Gastroesophageal sphincter (tissue), 3 donors: Measurements from ENCODE around the gene OSBPL1A.

Experiments
- POLR2AphosphoS5 ChIP-seq: sonication (generic); formaldehyde crosslinking; IDR thresholded peaks from one replicate; pipeline ENCODE4 v1.6.1; 2017; ENCODE audit warnings: antibody characterized with exemption
- TF ChIP-seq, protein P1 (sequence below), 4 experiments: fragments of 200-600 bp in 2 of 4; fragments of 450-650 bp in 2 of 4; sonication (generic) in 1 of 4; IDR thresholded peaks; one replicate each; pipeline ENCODE4 v1.5.1; 2017 to 2019; ENCODE audit warnings: antibody characterized with exemption in 4 of 4, mild to moderate bottlenecking in 2 of 4, moderate library complexity in 2 of 4

GRCh38 chr18:24238387-24238786 lies 159.2 kb downstream of the OSBPL1A start:
- TF ChIP-seq, protein P1, sequence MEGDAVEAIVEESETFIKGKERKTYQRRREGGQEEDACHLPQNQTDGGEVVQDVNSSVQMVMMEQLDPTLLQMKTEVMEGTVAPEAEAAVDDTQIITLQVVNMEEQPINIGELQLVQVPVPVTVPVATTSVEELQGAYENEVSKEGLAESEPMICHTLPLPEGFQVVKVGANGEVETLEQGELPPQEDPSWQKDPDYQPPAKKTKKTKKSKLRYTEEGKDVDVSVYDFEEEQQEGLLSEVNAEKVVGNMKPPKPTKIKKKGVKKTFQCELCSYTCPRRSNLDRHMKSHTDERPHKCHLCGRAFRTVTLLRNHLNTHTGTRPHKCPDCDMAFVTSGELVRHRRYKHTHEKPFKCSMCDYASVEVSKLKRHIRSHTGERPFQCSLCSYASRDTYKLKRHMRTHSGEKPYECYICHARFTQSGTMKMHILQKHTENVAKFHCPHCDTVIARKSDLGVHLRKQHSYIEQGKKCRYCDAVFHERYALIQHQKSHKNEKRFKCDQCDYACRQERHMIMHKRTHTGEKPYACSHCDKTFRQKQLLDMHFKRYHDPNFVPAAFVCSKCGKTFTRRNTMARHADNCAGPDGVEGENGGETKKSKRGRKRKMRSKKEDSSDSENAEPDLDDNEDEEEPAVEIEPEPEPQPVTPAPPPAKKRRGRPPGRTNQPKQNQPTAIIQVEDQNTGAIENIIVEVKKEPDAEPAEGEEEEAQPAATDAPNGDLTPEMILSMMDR (IDR thresholded peaks at IDR 0.05), result no peak
- no peak for TF ChIP-seq POLR2AphosphoS5
